Measurements from ENCODE around the gene SUFU. TPM values are rescaled to one million over a fixed set of nuclear protein-coding genes. Genes with fewer than 3 reads are reported as not detected.

Gene SUFU
- total and polyA plus RNA-seq, 2 of the 13 experiments (the other 11 are each of a cell fraction or from before 2014, with no cell fraction given) = 2.9 to 5.5 TPM

DNA sequence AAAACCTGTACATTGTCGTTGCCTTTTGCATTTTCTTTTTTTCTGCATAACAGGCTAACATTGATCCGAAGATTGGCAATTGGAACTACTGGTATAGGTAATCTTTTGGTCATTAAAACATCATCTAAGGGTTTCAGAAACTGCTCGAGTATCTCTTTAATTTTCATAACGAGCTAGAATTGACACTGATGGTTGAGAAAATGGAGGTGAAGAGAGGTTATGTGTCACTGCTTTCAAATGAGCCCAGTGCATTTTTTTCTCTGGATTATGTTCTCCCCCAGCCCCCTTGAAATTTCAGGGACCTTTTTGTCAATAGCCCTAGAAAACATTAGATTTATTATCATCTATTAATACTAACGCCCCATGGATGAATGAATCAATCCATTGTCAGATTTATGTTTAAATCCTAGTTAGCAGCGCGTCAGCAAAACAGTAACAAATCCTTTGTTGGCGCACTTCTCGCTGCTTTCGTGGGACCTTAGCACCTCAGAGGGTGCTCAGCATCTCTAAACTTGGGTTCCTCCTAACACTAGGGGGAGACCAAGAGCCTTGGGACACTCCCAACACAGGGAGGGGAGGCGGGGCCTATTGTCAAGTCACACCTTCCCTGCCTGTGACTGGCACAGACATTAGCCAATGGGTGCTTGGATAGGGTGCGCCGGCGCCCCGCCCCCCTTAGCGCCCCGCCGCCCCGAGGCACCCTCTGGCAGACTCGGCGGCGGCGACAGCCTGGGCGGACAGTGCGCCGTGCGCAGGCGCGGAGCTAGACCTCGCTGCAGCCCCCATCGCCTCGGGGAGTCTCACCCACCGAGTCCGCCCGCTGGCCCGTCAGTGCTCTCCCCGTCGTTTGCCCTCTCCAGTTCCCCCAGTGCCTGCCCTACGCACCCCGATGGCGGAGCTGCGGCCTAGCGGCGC lies at the start of gene SUFU (continued):
- TF ChIP-seq, protein P1, sequence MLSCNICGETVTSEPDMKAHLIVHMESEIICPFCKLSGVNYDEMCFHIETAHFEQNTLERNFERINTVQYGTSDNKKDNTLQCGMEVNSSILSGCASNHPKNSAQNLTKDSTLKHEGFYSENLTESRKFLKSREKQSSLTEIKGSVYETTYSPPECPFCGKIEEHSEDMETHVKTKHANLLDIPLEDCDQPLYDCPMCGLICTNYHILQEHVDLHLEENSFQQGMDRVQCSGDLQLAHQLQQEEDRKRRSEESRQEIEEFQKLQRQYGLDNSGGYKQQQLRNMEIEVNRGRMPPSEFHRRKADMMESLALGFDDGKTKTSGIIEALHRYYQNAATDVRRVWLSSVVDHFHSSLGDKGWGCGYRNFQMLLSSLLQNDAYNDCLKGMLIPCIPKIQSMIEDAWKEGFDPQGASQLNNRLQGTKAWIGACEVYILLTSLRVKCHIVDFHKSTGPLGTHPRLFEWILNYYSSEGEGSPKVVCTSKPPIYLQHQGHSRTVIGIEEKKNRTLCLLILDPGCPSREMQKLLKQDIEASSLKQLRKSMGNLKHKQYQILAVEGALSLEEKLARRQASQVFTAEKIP (CRISPR knock-in tag; IDR thresholded peaks at IDR 0.05; ENCODE audit: borderline replicate concordance) = no peak
- TF ChIP-seq, protein P2, sequence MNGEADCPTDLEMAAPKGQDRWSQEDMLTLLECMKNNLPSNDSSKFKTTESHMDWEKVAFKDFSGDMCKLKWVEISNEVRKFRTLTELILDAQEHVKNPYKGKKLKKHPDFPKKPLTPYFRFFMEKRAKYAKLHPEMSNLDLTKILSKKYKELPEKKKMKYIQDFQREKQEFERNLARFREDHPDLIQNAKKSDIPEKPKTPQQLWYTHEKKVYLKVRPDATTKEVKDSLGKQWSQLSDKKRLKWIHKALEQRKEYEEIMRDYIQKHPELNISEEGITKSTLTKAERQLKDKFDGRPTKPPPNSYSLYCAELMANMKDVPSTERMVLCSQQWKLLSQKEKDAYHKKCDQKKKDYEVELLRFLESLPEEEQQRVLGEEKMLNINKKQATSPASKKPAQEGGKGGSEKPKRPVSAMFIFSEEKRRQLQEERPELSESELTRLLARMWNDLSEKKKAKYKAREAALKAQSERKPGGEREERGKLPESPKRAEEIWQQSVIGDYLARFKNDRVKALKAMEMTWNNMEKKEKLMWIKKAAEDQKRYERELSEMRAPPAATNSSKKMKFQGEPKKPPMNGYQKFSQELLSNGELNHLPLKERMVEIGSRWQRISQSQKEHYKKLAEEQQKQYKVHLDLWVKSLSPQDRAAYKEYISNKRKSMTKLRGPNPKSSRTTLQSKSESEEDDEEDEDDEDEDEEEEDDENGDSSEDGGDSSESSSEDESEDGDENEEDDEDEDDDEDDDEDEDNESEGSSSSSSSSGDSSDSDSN (CRISPR knock-in tag; IDR thresholded peaks at IDR 0.05) = no peak
- TF ChIP-seq NFIB (CRISPR knock-in tag; IDR thresholded peaks at IDR 0.05; ENCODE audit: borderline replicate concordance) = no peak
- TF ChIP-seq NKX3-1 (CRISPR knock-in tag; IDR thresholded peaks at IDR 0.05) = no peak
- no peak for TF ChIP-seq ZNF350 (CRISPR knock-in tag; IDR thresholded peaks at IDR 0.05; ENCODE audit: borderline replicate concordance, low read depth)
- TF ChIP-seq, protein P3, sequence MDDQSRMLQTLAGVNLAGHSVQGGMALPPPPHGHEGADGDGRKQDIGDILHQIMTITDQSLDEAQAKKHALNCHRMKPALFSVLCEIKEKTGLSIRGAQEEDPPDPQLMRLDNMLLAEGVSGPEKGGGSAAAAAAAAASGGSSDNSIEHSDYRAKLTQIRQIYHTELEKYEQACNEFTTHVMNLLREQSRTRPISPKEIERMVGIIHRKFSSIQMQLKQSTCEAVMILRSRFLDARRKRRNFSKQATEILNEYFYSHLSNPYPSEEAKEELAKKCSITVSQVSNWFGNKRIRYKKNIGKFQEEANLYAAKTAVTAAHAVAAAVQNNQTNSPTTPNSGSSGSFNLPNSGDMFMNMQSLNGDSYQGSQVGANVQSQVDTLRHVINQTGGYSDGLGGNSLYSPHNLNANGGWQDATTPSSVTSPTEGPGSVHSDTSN (CRISPR knock-in tag; IDR thresholded peaks at IDR 0.05; ENCODE audit: borderline replicate concordance) = peak; percentile 78; the same call in 1 of the 2 replicates
- no peak for TF ChIP-seq KLF9 (CRISPR knock-in tag; IDR thresholded peaks at IDR 0.05; ENCODE audit: low read depth)
- no peak for TF ChIP-seq NFATC3 (CRISPR knock-in tag; IDR thresholded peaks at IDR 0.05)
- peak; percentile 54; the same call in 1 of the 2 replicates for TF ChIP-seq ERF (CRISPR knock-in tag; IDR thresholded peaks at IDR 0.05)
- TF ChIP-seq, protein P4, sequence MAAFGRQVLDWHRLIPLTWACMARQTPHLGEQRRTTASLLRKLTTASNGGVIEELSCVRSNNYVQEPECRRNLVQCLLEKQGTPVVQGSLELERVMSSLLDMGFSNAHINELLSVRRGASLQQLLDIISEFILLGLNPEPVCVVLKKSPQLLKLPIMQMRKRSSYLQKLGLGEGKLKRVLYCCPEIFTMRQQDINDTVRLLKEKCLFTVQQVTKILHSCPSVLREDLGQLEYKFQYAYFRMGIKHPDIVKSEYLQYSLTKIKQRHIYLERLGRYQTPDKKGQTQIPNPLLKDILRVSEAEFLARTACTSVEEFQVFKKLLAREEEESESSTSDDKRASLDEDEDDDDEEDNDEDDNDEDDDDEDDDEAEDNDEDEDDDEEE (CRISPR knock-in tag; IDR thresholded peaks at IDR 0.05) = no peak
- TF ChIP-seq ZNF3 (CRISPR knock-in tag; IDR thresholded peaks at IDR 0.05) = no peak
- TF ChIP-seq HNRNPK (IDR thresholded peaks at IDR 0.05; ENCODE audit: low read depth, low read length, poor library complexity, severe bottlenecking) = no peak
- TF ChIP-seq JUNB (CRISPR knock-in tag; IDR thresholded peaks at IDR 0.05; ENCODE audit: borderline replicate concordance) = no peak
- TF ChIP-seq WIZ (CRISPR knock-in tag; IDR thresholded peaks at IDR 0.05) = no peak
- TF ChIP-seq ZNF619 (CRISPR knock-in tag; IDR thresholded peaks at IDR 0.05) = no peak
- no peak for TF ChIP-seq ZNF569 (CRISPR knock-in tag; IDR thresholded peaks at IDR 0.05; ENCODE audit: borderline replicate concordance)
- TF ChIP-seq FOXM1 (CRISPR knock-in tag; IDR thresholded peaks at IDR 0.05) = no peak
- TF ChIP-seq ZNF557 (CRISPR knock-in tag; IDR thresholded peaks at IDR 0.05) = no peak
- TF ChIP-seq, protein P5, sequence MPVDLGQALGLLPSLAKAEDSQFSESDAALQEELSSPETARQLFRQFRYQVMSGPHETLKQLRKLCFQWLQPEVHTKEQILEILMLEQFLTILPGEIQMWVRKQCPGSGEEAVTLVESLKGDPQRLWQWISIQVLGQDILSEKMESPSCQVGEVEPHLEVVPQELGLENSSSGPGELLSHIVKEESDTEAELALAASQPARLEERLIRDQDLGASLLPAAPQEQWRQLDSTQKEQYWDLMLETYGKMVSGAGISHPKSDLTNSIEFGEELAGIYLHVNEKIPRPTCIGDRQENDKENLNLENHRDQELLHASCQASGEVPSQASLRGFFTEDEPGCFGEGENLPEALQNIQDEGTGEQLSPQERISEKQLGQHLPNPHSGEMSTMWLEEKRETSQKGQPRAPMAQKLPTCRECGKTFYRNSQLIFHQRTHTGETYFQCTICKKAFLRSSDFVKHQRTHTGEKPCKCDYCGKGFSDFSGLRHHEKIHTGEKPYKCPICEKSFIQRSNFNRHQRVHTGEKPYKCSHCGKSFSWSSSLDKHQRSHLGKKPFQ (CRISPR knock-in tag; IDR thresholded peaks at IDR 0.05; ENCODE audit: insufficient replicate concordance) = no peak
- no peak; the same call in none of the 2 replicates for TF ChIP-seq KAT8 (CRISPR knock-in tag; IDR thresholded peaks at IDR 0.05)
- TF ChIP-seq BRCA1 (CRISPR knock-in tag; IDR thresholded peaks at IDR 0.05) = 0 out of 2 replicates have a peak, but pooled peaks have one; percentile 21

Measured in HepG2 (cell line).